CD4-positive, alpha-beta T cell treated with Interleukin-17A for 1 hour (primary cell): ENCODE results near the gene GSG1.
A peak's percentile ranks its signal among the peaks of the same experiment; 100 is the strongest.

Source experiments
- DNase-seq: peaks from one replicate; pipeline ENCODE4 v3.0.0-alpha.2; 2020

The GSG1 gene

GRCh38 chr12:13117029-13117428, 13.6 kb upstream of the GSG1 start:
- DNase-seq: no peak

GRCh38 chr12:13116259-13116658, 12.8 kb upstream of the GSG1 start:
- no peak for DNase-seq

- DNase-seq: no peak
Observed at GRCh38 chr12:13114251-13115052, 11.0 kb upstream of the GSG1 start.

GRCh38 chr12:13112968-13113367, 9.5 kb upstream of the GSG1 start:
- no peak for DNase-seq

- DNase-seq: no peak
Observed at GRCh38 chr12:13106666-13107065, 3.2 kb upstream of the GSG1 start.

GRCh38 chr12:13105781-13106180, 2.3 kb upstream of the GSG1 start:
- DNase-seq: no peak

GRCh38 chr12:13104409-13104808, 942 bp upstream of the GSG1 start:
- DNase-seq: no peak

GRCh38 chr12:13102461-13103195, 839 bp downstream of the GSG1 start:
- no peak for DNase-seq

- peak; percentile 48 for DNase-seq
Observed at GRCh38 chr12:13101821-13102375, 1.6 kb downstream of the GSG1 start.

GRCh38 chr12:13100882-13101769, 2.3 kb downstream of the GSG1 start:
- peak; percentile 96 for DNase-seq

- DNase-seq: no peak
Observed at GRCh38 chr12:13100605-13100881, 2.9 kb downstream of the GSG1 start.

GRCh38 chr12:13099844-13100604, 3.4 kb downstream of the GSG1 start:
- DNase-seq: no peak

GRCh38 chr12:13099066-13099843, 4.2 kb downstream of the GSG1 start:
- peak; percentile 27 for DNase-seq

GRCh38 chr12:13097491-13098011, 5.9 kb downstream of the GSG1 start:
- peak; percentile 15 for DNase-seq

- no peak for DNase-seq
Observed at GRCh38 chr12:13095266-13095995, 8.0 kb downstream of the GSG1 start.

- no peak for DNase-seq
Observed at GRCh38 chr12:13094367-13094766, 9.1 kb downstream of the GSG1 start.

GRCh38 chr12:13093848-13094220, 9.6 kb downstream of the GSG1 start:
- no peak for DNase-seq

- DNase-seq: no peak
Observed at GRCh38 chr12:13093191-13093847, 10.1 kb downstream of the GSG1 start.

GRCh38 chr12:13091832-13092231, 11.6 kb downstream of the GSG1 start:
- DNase-seq: no peak

- no peak for DNase-seq
Observed at GRCh38 chr12:13090054-13090453, 13.4 kb downstream of the GSG1 start.
